Fibroblast of lung (primary cell): Measurements from ENCODE around the gene PRRT1. TPM values are rescaled to one million over a fixed set of nuclear protein-coding genes. Genes with fewer than 3 reads are reported as not detected.

Experiments used
- DNase-seq, 2 donors: peaks; one replicate each; pipeline versions ENCODE4 v3.0.0 to v3.0.0-alpha.2; 2010; ENCODE audit warnings: low read depth in 2 of 2
- H2AFZ ChIP-seq: 2 replicates; pipeline ENCODE4 v1.5.1; 2012; ENCODE audit warnings: low read length, control low read depth, inconsistent platforms
- H3K27ac ChIP-seq: 2 replicates; pipeline ENCODE4 v1.5.1; 2011; ENCODE audit warnings: low read length, control low read depth; ENCODE audit not compliant: insufficient read depth
- H3K27me3 ChIP-seq: 2 replicates; pipeline ENCODE4 v1.5.1; 2011; ENCODE audit warnings: mild to moderate bottlenecking, low read length; ENCODE audit not compliant: control insufficient read depth, insufficient read depth
- H3K36me3 ChIP-seq: 2 replicates; pipeline ENCODE4 v1.5.1; 2011; ENCODE audit warnings: low read length; ENCODE audit not compliant: control insufficient read depth, insufficient read depth
- H3K4me1 ChIP-seq: 2 replicates; pipeline ENCODE4 v1.5.1; 2011; ENCODE audit warnings: low read length; ENCODE audit not compliant: control insufficient read depth, insufficient read depth; ENCODE audit errors: extremely low read depth
- H3K4me2 ChIP-seq: 2 replicates; pipeline ENCODE4 v1.5.1; 2011; ENCODE audit warnings: low read length, control low read depth; ENCODE audit not compliant: insufficient read depth; ENCODE audit errors: extremely low read depth
- H3K4me3 ChIP-seq, 4 experiments: fragments of 200-600 bp in 1 of 4; sonication (generic) in 1 of 4; replicated peaks in 1 of 4; 2 replicates each; pipeline ENCODE4 v1.5.1; 2011 to 2016; ENCODE audit warnings: low read length in 4 of 4, low read depth in 3 of 4, mild to moderate bottlenecking in 3 of 4, control low read depth in 2 of 4, inconsistent platforms in 1 of 4, mixed read lengths in 1 of 4; ENCODE audit not compliant: insufficient read depth in 1 of 4; ENCODE audit errors: control extremely low read depth in 1 of 4
- H3K79me2 ChIP-seq: 2 replicates; pipeline ENCODE4 v1.5.1; 2012; ENCODE audit warnings: mild to moderate bottlenecking, low read length, inconsistent platforms; ENCODE audit not compliant: control insufficient read depth, insufficient read depth
- H3K9ac ChIP-seq: 2 replicates; pipeline ENCODE4 v1.5.1; 2011; ENCODE audit warnings: mild to moderate bottlenecking, low read length, control low read depth; ENCODE audit not compliant: insufficient read depth
- H3K9me3 ChIP-seq: 2 replicates; pipeline ENCODE4 v1.5.1; 2012; ENCODE audit warnings: low read depth, low read length; ENCODE audit not compliant: control insufficient read depth, insufficient read depth
- H4K20me1 ChIP-seq: 2 replicates; pipeline ENCODE4 v1.5.1; 2011; ENCODE audit warnings: low read length; ENCODE audit not compliant: control insufficient read depth, insufficient read depth; ENCODE audit errors: extremely low read depth
- EZH2 ChIP-seq: IDR thresholded peaks from 2 replicates; pipeline ENCODE4 v1.5.1; 2012; ENCODE audit warnings: low read length, control low read depth, mild to moderate bottlenecking; ENCODE audit errors: missing control alignments
- polyA plus RNA-seq, 2 donors: library from polyadenylated mRNA; depleted of rRNA in 1 of 2; stranded (reverse) in 1 of 2; unstranded in 1 of 2; fragments of >200 nt; gene quantifications; 2 replicates each; pipeline ENCODE4 v1.2.1, GENCODE V29; 2011 to 2012; ENCODE audit warnings: missing spikeins in 1 of 2
- total RNA-seq: library from RNA; depleted of rRNA; stranded (reverse); fragments of >200 nt; gene quantifications from 2 replicates; pipeline ENCODE4 v1.2.1, GENCODE V29; 2014
- TF ChIP-seq, protein P1 (sequence below), 2 donors: IDR thresholded peaks in 1 of 2; conservative IDR thresholded peaks in 1 of 2; 1 replicate in 1 of 2; 2 replicates in 1 of 2; pipeline ENCODE4 v1.5.1; 2011 to 2012; ENCODE audit warnings: low read length in 2 of 2, control low read depth in 1 of 2, inconsistent platforms in 1 of 2, low read depth in 1 of 2, mild to moderate bottlenecking in 1 of 2

PRRT1 gene
- total and polyA plus RNA-seq, 2 donors (not counting 1 experiment from before 2014, with no cell fraction given): 0.33 to 0.73 TPM

DNA sequence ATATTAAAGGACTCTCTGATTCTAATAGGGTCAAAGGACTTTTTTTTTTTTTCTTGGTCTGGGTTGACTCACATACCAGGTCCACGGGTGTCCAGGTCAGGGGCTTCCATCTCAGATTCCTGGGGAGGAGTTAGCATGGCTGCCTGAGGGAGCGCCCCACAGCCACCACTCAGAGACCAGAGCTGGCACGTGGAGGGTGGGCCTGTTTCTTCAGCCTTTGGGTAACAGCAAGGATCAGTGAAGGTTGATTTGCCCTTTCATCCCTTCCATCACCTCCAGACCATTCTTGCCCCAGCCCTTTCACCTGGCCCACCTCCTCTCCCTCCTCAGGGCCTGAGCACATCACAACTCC lies 46.6 kb upstream of the PRRT1 start:
- peaks cover 4% of the 10 kb centered on the region for H3K27me3 ChIP-seq
- H4K20me1 ChIP-seq: no peaks in the 10 kb centered on the region
- no peak overlapping the region for H3K4me3 ChIP-seq
- peaks cover 6% of the 10 kb centered on the region for H3K4me1 ChIP-seq
- H3K36me3 ChIP-seq: no peaks in the 10 kb centered on the region
- no peak overlapping the region for H3K4me2 ChIP-seq
- H3K9me3 ChIP-seq: no peaks in the 10 kb centered on the region
- H3K9ac ChIP-seq: no peak overlapping the region
- H3K79me2 ChIP-seq: no peaks in the 10 kb centered on the region
- no peak overlapping the region for H3K27ac ChIP-seq
- TF ChIP-seq EZH2: no peak
- TF ChIP-seq, protein P1, sequence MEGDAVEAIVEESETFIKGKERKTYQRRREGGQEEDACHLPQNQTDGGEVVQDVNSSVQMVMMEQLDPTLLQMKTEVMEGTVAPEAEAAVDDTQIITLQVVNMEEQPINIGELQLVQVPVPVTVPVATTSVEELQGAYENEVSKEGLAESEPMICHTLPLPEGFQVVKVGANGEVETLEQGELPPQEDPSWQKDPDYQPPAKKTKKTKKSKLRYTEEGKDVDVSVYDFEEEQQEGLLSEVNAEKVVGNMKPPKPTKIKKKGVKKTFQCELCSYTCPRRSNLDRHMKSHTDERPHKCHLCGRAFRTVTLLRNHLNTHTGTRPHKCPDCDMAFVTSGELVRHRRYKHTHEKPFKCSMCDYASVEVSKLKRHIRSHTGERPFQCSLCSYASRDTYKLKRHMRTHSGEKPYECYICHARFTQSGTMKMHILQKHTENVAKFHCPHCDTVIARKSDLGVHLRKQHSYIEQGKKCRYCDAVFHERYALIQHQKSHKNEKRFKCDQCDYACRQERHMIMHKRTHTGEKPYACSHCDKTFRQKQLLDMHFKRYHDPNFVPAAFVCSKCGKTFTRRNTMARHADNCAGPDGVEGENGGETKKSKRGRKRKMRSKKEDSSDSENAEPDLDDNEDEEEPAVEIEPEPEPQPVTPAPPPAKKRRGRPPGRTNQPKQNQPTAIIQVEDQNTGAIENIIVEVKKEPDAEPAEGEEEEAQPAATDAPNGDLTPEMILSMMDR (conservative IDR thresholded peaks at IDR 0.05 in 1 of 2, IDR thresholded peaks at IDR 0.05 in 1 of 2; ENCODE audit: low read depth in 1 of 2, low read length in 2 of 2): no peak
- no peak overlapping the region for H2AFZ ChIP-seq
- no peak for DNase-seq

DNA sequence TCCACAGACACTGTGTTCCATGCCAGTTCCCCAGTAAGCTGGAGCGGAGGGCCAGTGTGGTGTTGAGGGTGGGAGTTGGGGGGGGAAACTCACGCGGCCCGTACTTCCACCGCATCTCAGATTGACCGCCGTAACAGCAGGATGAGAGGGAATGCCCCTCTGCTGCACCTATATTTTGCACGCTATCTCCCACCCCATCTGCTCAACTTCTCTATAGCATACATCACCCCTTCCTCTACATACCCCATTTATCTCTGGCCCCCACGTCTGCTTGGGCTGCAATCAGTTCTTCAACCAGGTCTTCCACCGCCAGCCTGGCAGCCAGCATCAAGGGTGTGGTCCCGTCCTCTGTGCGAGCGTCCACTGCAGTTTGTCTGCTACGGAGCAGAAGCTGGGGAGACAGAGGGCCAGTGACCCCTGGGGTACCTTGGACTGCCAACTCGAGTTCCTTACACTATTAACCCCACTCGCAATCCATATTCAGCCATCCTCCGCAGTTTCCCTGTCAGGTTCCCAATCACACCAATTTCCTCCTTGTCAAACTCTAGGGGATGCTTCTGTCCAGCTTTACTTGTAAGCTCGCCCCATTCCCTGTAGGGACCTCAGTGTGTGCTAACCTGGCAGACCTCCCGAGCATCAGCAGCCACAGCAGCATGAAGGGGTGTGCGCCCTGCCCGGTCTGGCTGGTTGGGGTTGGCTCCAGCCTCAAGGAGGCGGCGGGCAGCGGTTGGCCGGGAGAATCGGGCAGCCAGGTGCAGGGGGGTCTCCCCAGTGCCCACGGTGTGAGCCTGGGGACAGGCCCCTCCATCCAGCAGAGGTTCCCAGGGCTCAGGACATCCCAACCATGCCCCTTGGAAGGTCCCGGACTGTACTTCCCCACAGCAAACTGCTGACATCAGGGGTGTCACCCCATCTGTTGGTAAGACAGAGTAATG lies 45.2 kb upstream of the PRRT1 start:
- Histone ChIP-seq H3K4me3 (peak overlapping the region; percentile 70 to 90 (median 78)), H3K27me3 (peaks cover 4% of the 10 kb centered on the region), H4K20me1 (no peaks in the 10 kb centered on the region), H3K27ac (peak overlapping the region; percentile 99), H3K4me2 (peak overlapping the region; percentile 90), H3K9me3 (no peaks in the 10 kb centered on the region), H3K4me1 (peaks cover 11% of the 10 kb centered on the region), H3K36me3 (no peaks in the 10 kb centered on the region), H3K79me2 (no peaks in the 10 kb centered on the region), H3K9ac (peak overlapping the region; percentile 99), H2AFZ (peak overlapping the region; percentile 86)
- peak in 1 of 2 donors; percentile 19 for DNase-seq
- no peak for TF ChIP-seq EZH2
- TF ChIP-seq, protein P1 (conservative IDR thresholded peaks at IDR 0.05 in 1 of 2, IDR thresholded peaks at IDR 0.05 in 1 of 2; ENCODE audit: low read depth in 1 of 2, low read length in 2 of 2): no peak

- peak; percentile 84 to 91 for DNase-seq
- Histone ChIP-seq H3K79me2 (no peaks in the 10 kb centered on the region), H3K4me1 (peaks cover 11% of the 10 kb centered on the region), H3K27me3 (peaks cover 4% of the 10 kb centered on the region), H3K9me3 (no peaks in the 10 kb centered on the region), H3K36me3 (no peaks in the 10 kb centered on the region), H3K9ac (peak overlapping the region; percentile 99), H2AFZ (peak overlapping the region; percentile 86), H4K20me1 (no peaks in the 10 kb centered on the region), H3K27ac (peak overlapping the region; percentile 99), H3K4me2 (peak overlapping the region; percentile 90), H3K4me3 (peak overlapping the region; percentile 70 to 90 (median 78))
- TF ChIP-seq, protein P1 (conservative IDR thresholded peaks at IDR 0.05 in 1 of 2, IDR thresholded peaks at IDR 0.05 in 1 of 2; ENCODE audit: low read depth in 1 of 2, low read length in 2 of 2): no peak
- no peak for TF ChIP-seq EZH2
Observed at GRCh38 chr6:32195902-32196681, 44.4 kb upstream of the PRRT1 start.
